Activated T-helper 2 cell treated with anti-CD3 and anti-CD28 coated beads, Interferon-gamma antibody, Interleukin-2, Interleukin-4, amounts not matched to agents 10 μg/mL and 5 μg/mL and 100 μg/mL, durations not matched to agents 14 hours and 24 hours and 36 hours (primary cell): Measurements from ENCODE around the gene HOXB3. TPM values are rescaled to one million over a fixed set of nuclear protein-coding genes. Genes with fewer than 3 reads are reported as not detected.

ENCODE experiments used
- DNase-seq: peaks from one replicate; pipeline ENCODE4 v3.0.0; 2021; ENCODE audit warnings: low spot score
- H3K27ac Mint-ChIP-seq: one replicate; pipeline ENCODE4 v1.8.0; 2021; ENCODE audit warnings: mixed read lengths
- H3K27me3 Mint-ChIP-seq: one replicate; pipeline ENCODE4 v1.8.0; 2021; ENCODE audit warnings: low read depth, mixed read lengths
- H3K36me3 Mint-ChIP-seq: one replicate; pipeline ENCODE4 v1.8.0; 2021; ENCODE audit warnings: low read depth, mixed read lengths
- H3K4me1 Mint-ChIP-seq: one replicate; pipeline ENCODE4 v1.8.0; 2021; ENCODE audit warnings: low read depth, mixed read lengths
- H3K4me3 Mint-ChIP-seq: one replicate; pipeline ENCODE4 v1.8.0; 2021; ENCODE audit warnings: low read depth, mild to moderate bottlenecking, moderate library complexity, mixed read lengths
- H3K9me3 Mint-ChIP-seq: one replicate; pipeline ENCODE4 v1.8.0; 2021; ENCODE audit warnings: mixed read lengths
- intact Hi-C: fragments of 100-400 bp; cut with micrococcal nuclease; formaldehyde crosslinking; loops from one replicate; pipeline ENCODE4 v1.15.1; 2023
- total RNA-seq: library from RNA; stranded (reverse); gene quantifications from 2 replicates; pipeline ENCODE4 v1.2.3, GENCODE V29; 2022

HOXB3 gene
- total RNA-seq, 1 donor from 2014 or later = 3.8 TPM

- Mint-ChIP-seq H3K36me3 (peaks cover 2% of the 10 kb centered on the region), H3K27ac (peak overlapping the region; percentile 54), H3K4me3 (peak overlapping the region; percentile 83), H3K9me3 (no peaks in the 10 kb centered on the region), H3K27me3 (peaks cover 36% of the 10 kb centered on the region), H3K4me1 (peaks cover 43% of the 10 kb centered on the region)
- DNase-seq = no peak
- intact Hi-C loops = no loop called here
Measured at GRCh38 chr17:48577330-48577945, 12.6 kb downstream of the HOXB3 start.

- peak overlapping the region; percentile 74 for H3K27ac Mint-ChIP-seq
- no peak for DNase-seq
- no peaks in the 10 kb centered on the region for H3K9me3 Mint-ChIP-seq
- H3K4me3 Mint-ChIP-seq = peak overlapping the region; percentile 83
- H3K27me3 Mint-ChIP-seq = peaks cover 34% of the 10 kb centered on the region
- peaks cover 5% of the 10 kb centered on the region for H3K36me3 Mint-ChIP-seq
- intact Hi-C loops = no loop called here
- H3K4me1 Mint-ChIP-seq = peaks cover 42% of the 10 kb centered on the region
Measured at GRCh38 chr17:48576479-48577309, 13.3 kb downstream of the HOXB3 start.

GRCh38 chr17:48575673-48576478 lies 14.2 kb downstream of the HOXB3 start:
- Mint-ChIP-seq H3K27ac (no peak overlapping the region), H3K27me3 (peaks cover 28% of the 10 kb centered on the region), H3K36me3 (peaks cover 6% of the 10 kb centered on the region), H3K4me3 (peak overlapping the region; percentile 46), H3K9me3 (no peaks in the 10 kb centered on the region), H3K4me1 (peaks cover 39% of the 10 kb centered on the region)
- intact Hi-C loops = no loop called here
- no peak for DNase-seq

- Mint-ChIP-seq H3K4me1 (peaks cover 35% of the 10 kb centered on the region), H3K36me3 (peaks cover 6% of the 10 kb centered on the region), H3K27ac (no peak overlapping the region), H3K27me3 (peaks cover 20% of the 10 kb centered on the region), H3K9me3 (no peaks in the 10 kb centered on the region), H3K4me3 (no peak overlapping the region)
- no peak for DNase-seq
- intact Hi-C loops = no loop called here
Measured at GRCh38 chr17:48575066-48575582, 14.9 kb downstream of the HOXB3 start.

- no peak overlapping the region for H3K27ac Mint-ChIP-seq
Measured at GRCh38 chr17:48574505-48575065, 15.5 kb downstream of the HOXB3 start.

GRCh38 chr17:48571826-48572417 lies 18.1 kb downstream of the HOXB3 start:
- H3K27ac Mint-ChIP-seq = no peak overlapping the region
- intact Hi-C loops = no loop called here
- H3K4me1 Mint-ChIP-seq = peaks cover 21% of the 10 kb centered on the region
- H3K27me3 Mint-ChIP-seq = peaks cover 24% of the 10 kb centered on the region
- no peak overlapping the region for H3K4me3 Mint-ChIP-seq
- no peaks in the 10 kb centered on the region for H3K9me3 Mint-ChIP-seq
- H3K36me3 Mint-ChIP-seq = peaks cover 12% of the 10 kb centered on the region
- DNase-seq = no peak

More at GRCh38 chr17:48574505-48575065, 15.5 kb downstream of the HOXB3 start:
- H3K4me3 Mint-ChIP-seq = no peak overlapping the region
- no peaks in the 10 kb centered on the region for H3K9me3 Mint-ChIP-seq
- peaks cover 33% of the 10 kb centered on the region for H3K4me1 Mint-ChIP-seq
- peaks cover 6% of the 10 kb centered on the region for H3K36me3 Mint-ChIP-seq
- intact Hi-C loops = no loop called here
- peaks cover 21% of the 10 kb centered on the region for H3K27me3 Mint-ChIP-seq
- DNase-seq = no peak

GRCh38 chr17:48571024-48571818 lies 18.8 kb downstream of the HOXB3 start:
- Mint-ChIP-seq H3K36me3 (peaks cover 12% of the 10 kb centered on the region), H3K4me3 (no peak overlapping the region), H3K27ac (no peak overlapping the region), H3K27me3 (peaks cover 24% of the 10 kb centered on the region), H3K4me1 (peaks cover 17% of the 10 kb centered on the region), H3K9me3 (no peaks in the 10 kb centered on the region)
- intact Hi-C loops = no loop called here
- DNase-seq = no peak

- no peak for DNase-seq
- H3K9me3 Mint-ChIP-seq = no peaks in the 10 kb centered on the region
- no peak overlapping the region for H3K27ac Mint-ChIP-seq
- peaks cover 12% of the 10 kb centered on the region for H3K36me3 Mint-ChIP-seq
- peaks cover 10% of the 10 kb centered on the region for H3K4me1 Mint-ChIP-seq
- peaks cover 24% of the 10 kb centered on the region for H3K27me3 Mint-ChIP-seq
- H3K4me3 Mint-ChIP-seq = no peak overlapping the region
- intact Hi-C loops = no loop called here
Measured at GRCh38 chr17:48570325-48571023, 19.6 kb downstream of the HOXB3 start.

- intact Hi-C loops = no loop called here
- Mint-ChIP-seq H3K27ac (no peak overlapping the region), H3K4me1 (peaks cover 9% of the 10 kb centered on the region), H3K27me3 (peaks cover 25% of the 10 kb centered on the region), H3K4me3 (no peak overlapping the region), H3K36me3 (peaks cover 10% of the 10 kb centered on the region), H3K9me3 (no peaks in the 10 kb centered on the region)
- DNase-seq = no peak
Measured at GRCh38 chr17:48569674-48570324, 20.2 kb downstream of the HOXB3 start.

- Mint-ChIP-seq H3K4me3 (no peak overlapping the region), H3K9me3 (no peaks in the 10 kb centered on the region), H3K36me3 (peaks cover 10% of the 10 kb centered on the region), H3K27me3 (peaks cover 28% of the 10 kb centered on the region), H3K27ac (no peak overlapping the region), H3K4me1 (peaks cover 9% of the 10 kb centered on the region)
- intact Hi-C loops = no loop called here
- DNase-seq = no peak
Measured at GRCh38 chr17:48569240-48569582, 20.8 kb downstream of the HOXB3 start.
